GM21737 (cell line): ENCODE results near the gene KIFC1.

Experiments used
- ATAC-seq: cut with Tn5 transposase; IDR thresholded peaks from one replicate; pipeline ENCODE4 v1.9.1; 2021; ENCODE audit warnings: mild to moderate bottlenecking, moderate library complexity; ENCODE audit not compliant: unreplicated experiment

The KIFC1 gene

GRCh38 chr6:33424855-33425667, 33.4 kb downstream of the KIFC1 start:
- no peak for ATAC-seq

- ATAC-seq: peak; percentile 38
Measured at GRCh38 chr6:33425668-33426577, 34.3 kb downstream of the KIFC1 start.

- no peak for ATAC-seq
Measured at GRCh38 chr6:33426590-33427511, 35.2 kb downstream of the KIFC1 start.

DNA sequence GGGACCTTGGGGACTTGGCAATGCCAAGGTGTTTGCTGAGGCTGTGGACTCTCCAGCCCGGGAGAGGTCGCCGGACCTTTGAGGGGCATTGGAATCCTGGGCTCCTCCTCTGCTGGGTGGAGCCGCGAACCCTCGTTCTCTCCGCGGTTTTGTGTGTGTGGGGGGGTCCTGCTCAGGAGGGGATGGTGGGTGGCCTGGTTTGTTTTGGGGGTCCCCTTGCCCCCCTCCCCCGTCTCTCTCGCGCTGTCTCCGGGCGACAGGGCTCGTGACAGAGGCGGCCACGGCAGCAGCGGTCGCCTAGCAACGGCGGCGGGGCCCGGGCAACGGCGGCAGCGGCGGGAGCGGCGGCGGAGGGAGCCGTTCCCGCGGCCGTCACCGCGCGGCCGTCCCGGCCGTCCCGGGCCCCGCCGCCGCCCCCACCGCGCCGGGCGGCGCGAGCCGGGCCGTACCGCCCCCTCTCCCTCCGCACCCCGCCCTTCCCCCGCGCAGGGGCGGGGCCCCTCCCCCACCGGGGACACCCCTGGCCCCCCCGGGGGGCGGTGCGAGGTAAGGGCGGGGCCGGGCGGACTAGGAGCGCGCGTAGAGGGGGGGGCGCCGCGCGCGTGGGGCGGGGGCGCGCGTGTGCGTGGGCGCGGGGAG, 36.1 kb downstream of the KIFC1 start:
- ATAC-seq: no peak

GRCh38 chr6:33428224-33428965, 36.8 kb downstream of the KIFC1 start:
- ATAC-seq: no peak

- ATAC-seq: no peak
Measured at GRCh38 chr6:33428966-33429749, 37.5 kb downstream of the KIFC1 start.

- ATAC-seq: no peak
Measured at GRCh38 chr6:33429750-33430052, 38.1 kb downstream of the KIFC1 start.

DNA sequence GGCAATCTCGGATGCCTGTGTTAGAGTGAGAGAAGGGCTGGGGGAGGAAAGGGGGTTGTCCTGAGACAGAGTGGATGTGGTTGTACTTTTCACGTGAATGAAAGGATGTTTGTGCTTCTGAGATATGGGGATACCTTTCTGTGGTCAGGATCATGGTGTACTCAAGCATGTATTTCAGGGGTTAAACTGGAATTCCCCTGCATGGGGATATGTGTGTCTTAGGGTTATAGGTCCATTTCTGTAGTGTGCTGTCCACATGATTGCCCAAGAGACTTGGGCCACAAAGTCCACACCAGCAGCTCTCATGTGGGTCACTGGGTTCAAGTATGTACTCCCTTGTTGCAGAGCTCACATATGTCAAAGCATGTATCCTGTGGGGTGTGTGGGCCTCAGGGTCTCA, 38.7 kb downstream of the KIFC1 start:
- ATAC-seq: no peak

GRCh38 chr6:33430991-33431879, 39.6 kb downstream of the KIFC1 start:
- peak; percentile 37 for ATAC-seq

DNA sequence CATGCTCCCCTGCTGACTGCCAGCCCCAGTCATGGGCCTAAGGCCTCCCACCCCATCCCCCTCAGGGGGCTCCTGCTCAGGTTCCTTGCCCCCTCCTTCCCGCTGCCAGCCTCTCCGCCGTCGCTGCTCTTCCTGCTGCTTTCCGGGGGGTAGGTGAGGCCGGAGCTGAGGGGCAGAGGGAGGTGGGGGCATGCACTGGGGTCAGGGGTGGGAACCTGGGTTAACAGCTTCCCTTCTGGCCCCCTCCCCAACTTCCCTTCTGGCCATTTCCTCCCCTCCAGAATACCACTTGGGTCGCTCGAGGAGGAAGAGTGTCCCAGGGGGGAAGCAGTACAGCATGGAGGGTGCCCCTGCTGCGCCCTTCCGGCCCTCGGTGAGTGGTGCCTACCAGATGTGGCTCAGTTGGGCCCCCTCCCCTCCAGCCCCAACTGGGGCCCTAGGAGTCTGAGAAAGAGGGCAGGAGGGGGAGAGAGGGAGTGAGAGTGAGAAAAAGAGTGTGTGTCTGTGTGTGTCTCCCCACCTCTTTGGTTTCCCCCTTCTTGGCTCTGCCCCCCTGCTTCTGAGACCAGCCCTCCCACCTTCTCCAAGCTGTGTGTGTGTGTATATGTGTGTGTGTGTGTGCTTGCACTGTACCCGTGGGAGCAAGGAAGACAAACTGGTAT, 40.4 kb downstream of the KIFC1 start:
- ATAC-seq: no peak

- no peak for ATAC-seq
Measured at GRCh38 chr6:33432546-33432945, 40.9 kb downstream of the KIFC1 start.

- ATAC-seq: no peak
Measured at GRCh38 chr6:33433001-33433543, 41.4 kb downstream of the KIFC1 start.

GRCh38 chr6:33433544-33434191, 42.0 kb downstream of the KIFC1 start:
- ATAC-seq: no peak

DNA sequence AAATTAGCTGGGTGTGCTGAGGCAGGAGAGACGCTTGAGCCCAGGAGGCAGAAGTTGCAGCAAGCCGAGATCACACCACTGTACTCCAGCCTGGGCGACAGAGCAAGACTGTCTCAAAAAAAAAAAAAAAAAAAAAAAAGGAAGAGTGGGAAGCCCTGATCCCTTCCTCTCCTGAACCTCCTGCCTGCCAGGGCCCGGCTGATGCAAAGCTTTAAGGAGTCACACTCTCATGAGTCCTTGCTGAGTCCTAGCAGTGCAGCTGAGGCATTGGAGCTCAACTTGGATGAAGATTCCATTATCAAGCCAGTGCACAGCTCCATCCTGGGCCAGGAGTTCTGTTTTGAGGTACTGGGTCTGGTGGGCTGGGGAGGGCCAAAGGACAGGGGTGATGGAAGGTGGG, 43.3 kb downstream of the KIFC1 start:
- ATAC-seq: no peak

DNA sequence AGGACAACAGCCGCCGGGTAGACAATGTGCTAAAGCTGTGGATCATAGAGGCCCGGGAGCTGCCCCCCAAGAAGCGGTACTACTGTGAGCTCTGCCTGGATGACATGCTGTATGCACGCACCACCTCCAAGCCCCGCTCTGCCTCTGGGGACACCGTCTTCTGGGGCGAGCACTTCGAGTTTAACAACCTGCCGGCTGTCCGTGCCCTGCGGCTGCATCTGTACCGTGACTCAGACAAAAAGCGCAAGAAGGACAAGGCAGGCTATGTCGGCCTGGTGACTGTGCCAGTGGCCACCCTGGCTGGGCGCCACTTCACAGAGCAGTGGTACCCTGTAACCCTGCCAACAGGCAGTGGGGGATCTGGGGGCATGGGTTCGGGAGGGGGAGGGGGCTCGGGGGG, 46.0 kb downstream of the KIFC1 start:
- ATAC-seq: no peak

- ATAC-seq: no peak
Measured at GRCh38 chr6:33438978-33439594, 47.5 kb downstream of the KIFC1 start.
